Mesothelial cell of epicardium (in vitro differentiated cells): ENCODE results near the gene PARD3B. TPM values are rescaled to one million over a fixed set of nuclear protein-coding genes. Genes with fewer than 3 reads are reported as not detected.

ENCODE experiments used
- DNase-seq, 2 experiments: peaks; one replicate each; pipeline ENCODE4 v3.0.0; 2021; ENCODE audit warnings: low spot score in 2 of 2; ENCODE audit not compliant: unreplicated experiment in 2 of 2
- H3K27ac Mint-ChIP-seq: 2 replicates; pipeline ENCODE4 v1.8.0; 2021; ENCODE audit warnings: mixed read lengths
- H3K27me3 Mint-ChIP-seq: 2 replicates; pipeline ENCODE4 v1.8.0; 2021; ENCODE audit warnings: low read depth, mixed read lengths
- H3K36me3 Mint-ChIP-seq: 2 replicates; pipeline ENCODE4 v1.8.0; 2021; ENCODE audit warnings: mixed read lengths
- H3K4me1 Mint-ChIP-seq: 2 replicates; pipeline ENCODE4 v1.8.0; 2021; ENCODE audit warnings: mixed read lengths
- H3K4me3 Mint-ChIP-seq: 2 replicates; pipeline ENCODE4 v1.8.0; 2021; ENCODE audit warnings: mild to moderate bottlenecking, moderate library complexity, mixed read lengths
- H3K9me3 Mint-ChIP-seq: 2 replicates; pipeline ENCODE4 v1.8.0; 2021; ENCODE audit warnings: mixed read lengths
- CTCF ChIP-seq: fragments of 200-600 bp; sonication (generic); IDR thresholded peaks from one replicate; pipeline ENCODE4 v1.5.0; 2021; ENCODE audit warnings: antibody characterized with exemption; ENCODE audit not compliant: unreplicated experiment
- total RNA-seq: library from RNA; stranded (reverse); gene quantifications from 3 replicates; pipeline ENCODE4 v1.2.1, GENCODE V29; 2021

PARD3B gene
- total RNA-seq, 1 donor from 2014 or later = 23.4 TPM

DNA sequence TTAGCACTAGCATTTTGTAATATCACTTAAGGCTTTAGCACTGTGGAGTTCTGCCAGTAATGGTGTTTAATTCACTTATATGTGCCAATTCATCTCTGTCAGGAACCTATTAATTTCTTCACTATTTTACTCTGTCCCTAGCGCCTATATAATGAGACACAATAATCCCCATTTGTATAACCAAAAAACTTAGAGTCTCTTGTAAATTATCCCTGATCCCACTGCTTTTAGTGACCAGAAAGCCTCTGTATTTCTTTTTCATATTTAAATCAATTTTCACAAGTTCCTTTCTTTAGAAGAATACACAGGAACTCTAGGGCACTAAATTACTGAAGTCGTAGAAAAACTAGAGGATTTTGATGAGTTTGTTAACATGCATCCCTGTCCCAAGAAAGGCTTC is 894.3 kb downstream of the PARD3B start:
- TF ChIP-seq CTCF = no peak
- H3K36me3 Mint-ChIP-seq = peaks cover 17% of the 10 kb centered on the region
- no peak overlapping the region for H3K4me3 Mint-ChIP-seq
- H3K9me3 Mint-ChIP-seq = peaks cover 32% of the 10 kb centered on the region
- no peak overlapping the region for H3K27ac Mint-ChIP-seq
- H3K27me3 Mint-ChIP-seq = no peaks in the 10 kb centered on the region
- DNase-seq = no peak
- no peaks in the 10 kb centered on the region for H3K4me1 Mint-ChIP-seq

GRCh38 chr2:205441524-205441923 is 896.2 kb downstream of the PARD3B start:
- peaks cover 23% of the 10 kb centered on the region for H3K9me3 Mint-ChIP-seq
- TF ChIP-seq CTCF = no peak
- no peaks in the 10 kb centered on the region for H3K4me1 Mint-ChIP-seq
- no peak for DNase-seq
- no peak overlapping the region for H3K27ac Mint-ChIP-seq
- no peaks in the 10 kb centered on the region for H3K27me3 Mint-ChIP-seq
- H3K36me3 Mint-ChIP-seq = peaks cover 17% of the 10 kb centered on the region
- H3K4me3 Mint-ChIP-seq = no peak overlapping the region

DNA sequence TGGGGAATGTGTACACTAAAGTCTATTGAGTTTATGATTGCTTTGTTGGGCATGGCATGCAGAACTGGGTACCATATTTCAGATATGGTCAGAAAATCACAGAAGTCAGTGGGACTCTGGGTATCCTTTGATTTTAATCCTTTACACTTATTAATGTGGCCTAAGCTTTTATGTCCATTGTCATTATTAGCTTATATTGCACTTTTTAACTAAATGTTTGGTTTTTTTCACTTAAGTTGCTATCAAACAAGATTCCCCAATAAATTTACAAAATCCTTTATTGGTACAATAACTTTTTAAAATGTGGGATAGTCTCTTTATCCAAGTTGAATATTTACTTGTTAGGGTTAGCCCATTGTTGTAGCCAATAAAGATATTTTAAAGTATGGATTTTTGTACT is 902.9 kb downstream of the PARD3B start:
- TF ChIP-seq CTCF = no peak
- DNase-seq = no peak
- H3K9me3 Mint-ChIP-seq = peaks cover 5% of the 10 kb centered on the region
- H3K4me1 Mint-ChIP-seq = peaks cover 3% of the 10 kb centered on the region
- no peak overlapping the region for H3K27ac Mint-ChIP-seq
- H3K36me3 Mint-ChIP-seq = peaks cover 5% of the 10 kb centered on the region
- no peak overlapping the region for H3K4me3 Mint-ChIP-seq
- H3K27me3 Mint-ChIP-seq = no peaks in the 10 kb centered on the region

DNA sequence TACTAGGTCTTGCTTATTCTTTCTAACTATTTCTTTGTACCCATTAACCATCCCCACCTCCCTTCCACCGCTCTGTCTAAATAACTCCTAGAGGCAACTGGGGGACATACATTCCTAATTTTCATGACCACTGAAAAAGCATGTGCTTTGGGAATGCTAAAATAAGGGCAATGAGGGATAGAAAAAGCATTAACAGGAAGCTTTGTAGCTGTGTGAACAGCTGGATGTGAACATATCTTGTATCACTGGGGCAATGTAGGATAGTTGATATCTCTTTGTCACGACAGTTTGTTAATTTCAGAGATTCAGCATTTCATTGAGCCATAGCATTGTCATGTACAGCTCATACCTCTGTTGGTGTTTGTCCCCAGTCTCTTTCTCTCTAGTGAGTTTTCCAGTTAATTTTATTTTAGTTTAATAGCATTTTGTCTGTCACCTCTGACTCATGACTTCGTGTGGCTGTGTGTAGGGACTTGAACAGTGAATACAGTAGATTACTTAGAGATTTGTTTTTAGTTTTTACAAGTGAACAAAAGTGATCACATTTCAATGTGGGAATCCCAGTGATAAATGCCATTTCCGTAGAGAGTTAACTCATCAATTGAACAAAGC is 906.7 kb downstream of the PARD3B start:
- peaks cover 7% of the 10 kb centered on the region for H3K9me3 Mint-ChIP-seq
- no peak overlapping the region for H3K4me3 Mint-ChIP-seq
- H3K36me3 Mint-ChIP-seq = peaks cover 4% of the 10 kb centered on the region
- no peaks in the 10 kb centered on the region for H3K27me3 Mint-ChIP-seq
- no peak for TF ChIP-seq CTCF
- no peak for DNase-seq
- no peak overlapping the region for H3K27ac Mint-ChIP-seq
- peaks cover 3% of the 10 kb centered on the region for H3K4me1 Mint-ChIP-seq

DNA sequence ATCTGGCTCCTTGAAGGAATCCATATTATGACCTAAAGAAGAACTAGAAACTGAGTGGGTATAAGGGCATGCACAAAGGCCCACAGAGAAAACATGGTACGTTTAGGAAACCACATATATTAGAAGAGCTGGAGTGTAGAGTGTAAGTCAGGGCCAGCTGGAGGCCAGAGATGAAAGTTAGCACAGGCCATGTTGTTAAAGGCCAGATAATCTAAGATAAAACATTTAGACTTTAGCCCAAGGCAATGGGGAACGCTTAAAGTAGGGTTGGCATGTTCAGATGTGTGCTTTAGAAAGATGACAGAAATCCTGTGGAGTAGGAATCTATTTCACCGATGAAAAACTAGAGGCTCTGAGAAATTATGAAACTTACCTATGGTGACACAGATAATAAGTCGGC is 907.9 kb downstream of the PARD3B start:
- H3K27me3 Mint-ChIP-seq = no peaks in the 10 kb centered on the region
- H3K36me3 Mint-ChIP-seq = peaks cover 4% of the 10 kb centered on the region
- no peak for TF ChIP-seq CTCF
- peaks cover 3% of the 10 kb centered on the region for H3K4me1 Mint-ChIP-seq
- H3K27ac Mint-ChIP-seq = no peak overlapping the region
- peaks cover 7% of the 10 kb centered on the region for H3K9me3 Mint-ChIP-seq
- no peak overlapping the region for H3K4me3 Mint-ChIP-seq
- DNase-seq = no peak

- Mint-ChIP-seq H3K36me3 (peaks cover 4% of the 10 kb centered on the region), H3K9me3 (peaks cover 7% of the 10 kb centered on the region), H3K27me3 (no peaks in the 10 kb centered on the region), H3K4me1 (peaks cover 3% of the 10 kb centered on the region), H3K27ac (no peak overlapping the region), H3K4me3 (no peak overlapping the region)
- DNase-seq = no peak
- no peak for TF ChIP-seq CTCF
Measured at GRCh38 chr2:205456682-205457081, 911.4 kb downstream of the PARD3B start.
